DMS 273 (cell line): Measurements from ENCODE around the gene CXCR5.

Experiments used
- DNase-seq: peaks from one replicate; lab custom pipeline; 2025; ENCODE audit not compliant: unreplicated experiment; lab: John Stamatoyannopoulos, UW

The CXCR5 gene

DNA sequence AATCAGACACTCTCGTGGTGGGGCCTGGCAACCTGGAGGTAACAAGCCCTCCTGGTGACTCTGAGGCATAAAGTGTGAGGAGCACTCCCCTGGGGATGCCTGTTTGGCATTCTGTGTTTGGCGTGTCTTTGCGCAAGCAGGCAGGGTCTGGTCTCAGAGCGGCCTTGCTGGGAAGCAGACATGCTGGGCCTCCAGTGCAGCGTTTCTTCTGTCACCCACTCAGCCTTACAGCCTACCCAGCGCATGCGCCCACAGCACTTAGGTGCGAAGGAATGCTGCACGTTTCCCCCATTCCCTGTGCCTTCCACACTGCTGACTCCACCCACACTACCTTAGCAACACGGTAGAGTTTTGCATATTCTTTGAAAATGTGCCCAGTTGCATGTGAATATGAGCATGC, 7.4 kb upstream of the CXCR5 start:
- no peak for DNase-seq

DNA sequence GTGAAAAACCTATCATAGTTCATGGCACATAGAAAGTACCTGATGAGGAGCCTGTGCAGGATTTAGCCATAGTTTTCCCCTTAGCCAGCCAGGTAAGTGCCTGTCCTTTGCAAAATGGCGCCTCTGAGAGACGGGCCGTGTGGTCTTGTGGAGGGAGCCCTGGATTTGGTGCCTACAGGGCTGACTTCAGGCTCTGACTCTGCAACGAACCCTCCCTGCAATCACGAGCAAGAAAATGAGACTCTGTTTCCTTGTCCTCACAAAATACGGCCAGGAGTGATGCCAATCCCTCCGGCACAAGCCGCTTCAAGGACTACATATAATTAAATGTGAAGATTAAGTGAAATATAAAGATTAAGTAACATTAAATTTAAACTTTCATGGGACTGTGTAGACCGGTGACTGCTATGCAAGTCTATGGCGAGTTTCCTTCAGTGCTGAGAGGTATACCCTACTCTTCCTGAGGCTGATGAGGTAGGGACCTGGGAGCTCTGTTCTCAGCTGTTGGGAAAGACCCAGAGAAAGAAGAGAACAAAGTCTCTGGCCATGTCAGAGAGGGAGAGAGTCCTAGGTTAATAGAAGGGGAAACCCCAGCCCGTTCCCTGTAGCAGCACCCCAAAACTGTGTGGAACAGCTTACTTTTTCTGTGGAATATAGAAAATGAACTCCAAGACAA, 6.1 kb upstream of the CXCR5 start:
- no peak for DNase-seq

DNA sequence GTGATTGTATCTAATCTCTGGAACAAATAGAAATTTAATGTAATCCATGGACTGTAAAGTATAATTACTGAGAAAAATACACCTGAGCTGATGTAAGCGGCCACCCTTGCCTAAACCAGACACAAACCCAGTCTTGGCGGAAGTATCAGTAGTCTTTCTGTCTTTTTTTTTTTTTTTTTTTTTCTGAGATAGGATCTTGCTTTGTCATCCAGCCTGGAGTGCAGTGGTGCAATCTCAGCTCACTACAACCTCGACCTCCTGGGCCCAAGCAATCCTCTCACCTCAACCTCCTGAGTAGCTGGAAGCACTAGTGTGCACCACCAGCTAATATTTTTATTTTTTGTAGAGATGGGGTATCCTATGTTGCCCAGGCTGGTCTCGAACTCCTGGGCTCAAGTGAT, 5.5 kb upstream of the CXCR5 start:
- DNase-seq: no peak

DNA sequence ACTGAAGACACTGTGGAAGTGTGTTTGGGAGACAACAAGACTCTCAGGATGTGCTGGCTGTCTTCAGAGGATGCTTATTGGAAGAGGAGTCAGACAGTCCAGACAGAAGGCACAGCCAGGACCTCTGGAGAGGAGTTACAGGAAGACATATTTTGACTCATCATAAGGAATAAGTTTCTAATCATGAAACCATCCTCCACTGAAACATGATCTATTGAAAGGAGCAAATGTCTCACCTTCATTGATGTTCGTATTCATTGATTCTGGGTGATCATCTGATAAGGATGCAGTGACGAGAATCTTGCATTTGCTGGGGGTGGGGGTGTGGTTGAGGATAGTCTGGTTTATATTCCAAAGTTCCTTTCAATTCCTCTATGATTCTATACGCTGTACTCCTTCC, 2.5 kb upstream of the CXCR5 start:
- no peak for DNase-seq

DNA sequence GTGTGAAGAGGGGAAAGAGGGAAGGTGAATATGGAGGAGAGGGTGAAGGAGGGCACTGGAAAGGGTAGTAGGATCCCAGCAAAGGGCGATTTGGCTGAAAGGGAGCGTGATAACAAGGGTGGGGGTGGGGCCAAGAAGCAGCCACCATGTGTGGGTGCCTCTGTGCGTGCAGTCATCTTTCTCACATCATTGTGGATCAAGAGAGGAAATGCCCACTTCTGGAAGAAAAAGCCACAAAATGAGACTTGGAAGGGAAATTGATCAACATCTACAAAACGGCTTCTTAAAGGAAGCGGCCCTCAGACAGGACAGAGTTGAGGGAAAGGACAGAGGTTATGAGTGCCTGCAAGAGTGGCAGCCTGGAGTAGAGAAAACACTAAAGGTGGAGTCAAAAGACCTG, 1.2 kb upstream of the CXCR5 start:
- DNase-seq: no peak

DNA sequence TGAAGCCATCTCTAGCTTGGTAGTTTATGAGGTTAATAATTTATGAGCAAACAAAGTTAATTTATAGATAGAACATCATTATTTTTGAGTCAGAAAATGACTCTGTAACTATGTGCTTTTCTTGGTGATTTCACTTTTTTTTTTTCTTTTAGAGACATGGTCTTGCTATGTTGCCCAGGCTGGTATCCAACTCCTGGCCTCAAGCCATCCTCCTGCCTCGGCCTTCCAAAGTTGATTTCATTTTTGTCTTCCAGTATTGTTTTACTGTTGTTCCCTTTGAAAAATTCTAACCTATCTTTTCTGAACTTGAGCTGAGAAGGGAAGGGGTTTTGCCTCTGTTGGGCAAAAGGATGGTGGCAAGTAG, 706 bp upstream of the CXCR5 start:
- DNase-seq: no peak

DNA sequence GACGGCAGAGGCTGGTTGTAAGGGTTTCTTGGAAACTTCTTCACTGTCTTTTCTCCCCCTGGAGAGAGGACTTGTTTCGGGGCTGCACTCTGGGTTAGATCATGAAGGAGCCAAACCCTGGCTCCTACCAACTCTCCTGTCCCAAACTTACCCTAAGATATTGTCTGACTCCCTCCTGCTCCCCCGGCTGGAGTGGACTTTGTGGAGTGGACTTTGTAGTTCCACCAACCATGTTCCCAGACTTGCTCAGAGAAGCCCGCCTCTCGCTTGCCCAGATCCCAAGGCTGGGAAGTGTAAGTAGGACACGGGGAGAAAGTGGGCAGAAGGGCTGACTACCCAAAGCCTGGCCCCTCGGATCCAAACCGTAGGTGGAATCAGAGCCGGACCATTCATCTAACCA, 1.2 kb downstream of the CXCR5 start:
- no peak for DNase-seq

DNA sequence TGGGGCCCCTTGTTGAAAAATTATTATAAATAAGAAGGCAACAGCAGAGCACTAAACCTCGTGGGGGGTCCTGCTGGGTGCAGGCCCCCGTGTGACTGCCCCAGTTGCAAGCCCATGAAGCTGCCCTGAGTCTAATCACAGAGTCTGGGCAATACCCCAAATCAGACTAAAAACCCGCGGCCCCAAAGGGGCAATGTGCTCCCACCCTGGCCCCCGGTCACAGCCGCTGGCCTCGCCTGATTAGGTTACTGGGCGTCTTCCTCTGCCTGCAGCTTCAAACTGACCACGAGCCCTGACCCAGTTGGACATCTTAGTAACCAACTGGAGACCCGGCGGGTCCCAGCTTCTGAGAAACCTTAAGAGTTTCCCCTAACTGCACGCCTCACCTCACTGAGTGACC, 1.6 kb downstream of the CXCR5 start:
- DNase-seq: no peak

DNA sequence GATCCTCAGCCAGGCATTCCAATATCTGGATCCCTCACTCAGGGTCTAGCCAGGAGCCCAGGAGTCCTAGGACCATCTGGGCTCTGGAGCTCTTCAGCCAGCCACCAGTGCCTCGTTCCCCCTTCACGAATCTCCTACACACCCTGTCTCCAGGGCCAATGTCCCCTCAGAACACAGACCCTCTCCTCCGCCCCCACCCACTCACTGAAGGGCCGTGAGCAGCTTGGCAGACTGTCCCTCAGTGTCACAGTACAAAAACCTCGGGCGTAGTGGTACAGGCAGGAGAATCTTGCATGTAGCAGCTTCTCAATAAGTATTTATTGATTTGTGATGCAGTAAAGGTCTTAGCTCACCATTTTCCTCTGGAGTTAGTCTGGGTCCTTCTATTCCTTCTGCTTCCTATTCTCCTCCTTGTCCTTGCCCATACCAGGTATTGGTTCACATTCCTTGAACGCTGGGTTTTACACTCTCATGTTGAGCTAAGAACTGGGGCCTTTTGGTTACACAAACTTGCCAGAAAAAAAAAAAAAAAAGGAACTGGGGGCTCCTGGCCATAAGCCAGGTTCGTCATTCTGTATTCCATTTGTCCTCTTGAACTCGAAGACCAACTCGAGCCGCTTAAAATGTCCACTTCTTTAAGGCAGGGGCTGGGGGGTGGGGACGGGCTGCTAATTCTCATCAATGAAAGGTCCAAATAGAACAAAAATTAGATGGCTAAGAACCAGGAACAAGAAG, 2.3 kb downstream of the CXCR5 start:
- no peak for DNase-seq

DNA sequence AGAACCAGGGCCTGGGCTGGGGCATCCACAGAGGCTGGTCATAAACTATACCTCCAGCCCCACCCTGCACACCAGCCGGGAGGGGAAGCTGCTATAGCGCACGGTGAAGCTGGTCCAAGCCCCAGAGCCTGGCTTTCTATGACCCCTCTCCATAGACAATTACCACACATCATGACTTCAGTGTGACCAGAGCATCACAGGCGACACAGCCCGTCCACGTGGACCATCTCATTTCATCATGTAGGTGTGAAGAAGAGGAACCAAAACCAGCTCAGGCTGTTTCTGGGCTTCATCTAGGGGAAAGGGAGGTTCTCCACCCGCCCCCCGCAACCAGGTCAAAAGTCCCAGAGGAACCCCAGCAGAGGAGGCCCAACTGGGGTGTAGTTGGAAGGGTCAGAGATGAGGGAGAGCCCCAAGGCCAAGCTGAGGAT, 3.0 kb downstream of the CXCR5 start:
- DNase-seq: no peak

DNA sequence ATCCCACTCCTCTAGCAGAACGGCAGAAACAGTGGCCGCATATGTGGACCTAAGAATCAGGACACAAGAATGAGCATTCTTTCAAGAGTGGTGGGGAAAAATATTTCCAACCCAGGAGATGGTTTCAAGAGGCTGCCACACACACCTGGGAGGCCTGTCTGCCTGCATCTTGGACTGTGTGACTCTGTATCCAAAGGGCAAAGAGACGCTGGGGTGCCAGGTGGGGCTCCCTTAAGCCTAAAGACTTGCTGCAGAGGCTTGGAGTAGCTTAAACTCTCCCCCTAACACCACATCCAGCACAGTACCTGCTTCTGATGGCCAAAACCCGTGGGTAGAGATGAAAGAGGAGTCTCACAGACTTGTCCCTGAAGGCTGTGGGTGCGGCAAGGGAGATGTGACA, 3.5 kb downstream of the CXCR5 start:
- DNase-seq: no peak

DNA sequence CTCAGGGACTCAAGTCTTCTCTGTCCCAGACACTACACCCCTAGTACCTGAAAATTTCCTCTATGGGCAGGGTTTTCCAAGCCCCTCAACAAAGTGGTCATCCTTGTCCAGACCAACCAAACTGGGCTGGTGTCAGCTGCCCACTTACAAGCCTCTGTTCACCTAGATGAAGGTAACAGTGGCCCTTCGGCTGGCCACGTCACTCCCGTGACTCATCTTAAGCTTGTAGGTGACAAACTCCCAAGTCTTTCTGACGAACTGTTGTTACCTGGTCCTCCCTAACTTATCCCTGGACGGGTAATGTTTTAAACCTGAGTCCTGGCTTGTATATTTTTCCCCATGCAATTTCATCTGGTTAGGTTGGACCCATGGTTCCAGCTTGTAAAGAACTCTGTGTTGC, 4.7 kb downstream of the CXCR5 start:
- DNase-seq: no peak

DNA sequence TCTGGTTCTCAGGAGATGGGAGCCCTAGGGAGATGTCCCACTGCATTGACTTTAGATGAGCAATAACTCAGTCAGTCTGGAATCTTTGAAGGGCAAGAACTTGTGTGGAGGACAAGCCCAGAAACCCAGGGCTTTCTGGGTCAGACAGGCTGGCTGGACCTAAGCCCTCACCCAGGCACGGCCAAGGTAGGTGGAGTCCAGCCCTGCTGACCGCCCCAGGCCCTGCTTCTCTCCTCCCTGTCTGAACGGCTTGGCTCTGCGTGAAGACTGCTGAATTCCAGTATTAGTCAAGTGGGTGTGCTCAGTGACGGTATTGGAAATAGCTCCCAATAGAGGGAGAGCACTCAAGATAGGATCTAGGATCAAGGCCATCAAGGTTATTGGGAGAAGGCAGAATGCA, 6.1 kb downstream of the CXCR5 start:
- DNase-seq: no peak

DNA sequence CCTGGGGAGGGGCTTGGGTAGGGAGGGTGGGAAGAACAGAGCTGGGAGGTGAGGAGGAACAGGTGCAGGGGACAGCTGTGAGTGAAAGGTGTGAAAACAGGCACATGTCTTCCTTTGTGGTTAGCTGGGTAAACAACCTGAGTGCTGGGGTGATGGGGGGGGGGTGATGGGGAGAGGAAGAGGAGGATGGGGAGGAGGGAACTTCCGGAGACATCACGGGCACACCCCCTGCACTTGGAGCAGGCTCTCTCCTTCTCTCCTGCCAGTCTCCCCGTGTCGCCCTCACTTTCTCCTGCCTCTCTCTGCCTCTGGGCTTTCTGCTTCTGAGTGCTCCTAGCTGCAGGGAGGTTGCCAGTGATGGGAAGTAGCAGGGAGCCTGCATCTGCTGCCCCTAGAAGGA, 8.8 kb downstream of the CXCR5 start:
- peak; percentile 25 for DNase-seq

DNA sequence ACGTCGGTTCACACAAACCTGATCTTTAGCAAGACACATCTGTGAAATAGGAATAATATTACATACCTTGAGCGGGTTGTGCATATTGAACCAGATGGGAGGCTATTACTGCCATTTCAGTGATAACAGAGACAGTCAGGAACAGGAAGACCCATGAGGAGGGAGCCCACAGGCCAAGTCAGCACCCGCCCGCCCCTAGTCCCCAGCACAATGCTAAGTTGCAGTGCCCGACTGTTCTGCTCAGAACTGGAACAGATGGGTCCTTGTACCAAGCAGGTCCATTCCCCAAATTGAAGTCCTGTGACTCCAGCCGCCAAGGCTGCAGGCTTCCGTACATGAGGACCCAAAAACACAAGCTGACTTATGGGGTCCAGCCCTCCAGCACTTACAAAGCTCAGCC, 9.3 kb downstream of the CXCR5 start:
- DNase-seq: no peak

DNA sequence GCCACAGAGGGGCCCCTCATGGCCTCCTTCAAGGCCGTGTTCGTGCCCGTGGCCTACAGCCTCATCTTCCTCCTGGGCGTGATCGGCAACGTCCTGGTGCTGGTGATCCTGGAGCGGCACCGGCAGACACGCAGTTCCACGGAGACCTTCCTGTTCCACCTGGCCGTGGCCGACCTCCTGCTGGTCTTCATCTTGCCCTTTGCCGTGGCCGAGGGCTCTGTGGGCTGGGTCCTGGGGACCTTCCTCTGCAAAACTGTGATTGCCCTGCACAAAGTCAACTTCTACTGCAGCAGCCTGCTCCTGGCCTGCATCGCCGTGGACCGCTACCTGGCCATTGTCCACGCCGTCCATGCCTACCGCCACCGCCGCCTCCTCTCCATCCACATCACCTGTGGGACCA, 10.0 kb downstream of the CXCR5 start:
- DNase-seq: no peak

DNA sequence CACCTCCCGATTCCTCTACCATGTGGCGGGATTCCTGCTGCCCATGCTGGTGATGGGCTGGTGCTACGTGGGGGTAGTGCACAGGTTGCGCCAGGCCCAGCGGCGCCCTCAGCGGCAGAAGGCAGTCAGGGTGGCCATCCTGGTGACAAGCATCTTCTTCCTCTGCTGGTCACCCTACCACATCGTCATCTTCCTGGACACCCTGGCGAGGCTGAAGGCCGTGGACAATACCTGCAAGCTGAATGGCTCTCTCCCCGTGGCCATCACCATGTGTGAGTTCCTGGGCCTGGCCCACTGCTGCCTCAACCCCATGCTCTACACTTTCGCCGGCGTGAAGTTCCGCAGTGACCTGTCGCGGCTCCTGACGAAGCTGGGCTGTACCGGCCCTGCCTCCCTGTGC, 10.5 kb downstream of the CXCR5 start:
- DNase-seq: no peak

DNA sequence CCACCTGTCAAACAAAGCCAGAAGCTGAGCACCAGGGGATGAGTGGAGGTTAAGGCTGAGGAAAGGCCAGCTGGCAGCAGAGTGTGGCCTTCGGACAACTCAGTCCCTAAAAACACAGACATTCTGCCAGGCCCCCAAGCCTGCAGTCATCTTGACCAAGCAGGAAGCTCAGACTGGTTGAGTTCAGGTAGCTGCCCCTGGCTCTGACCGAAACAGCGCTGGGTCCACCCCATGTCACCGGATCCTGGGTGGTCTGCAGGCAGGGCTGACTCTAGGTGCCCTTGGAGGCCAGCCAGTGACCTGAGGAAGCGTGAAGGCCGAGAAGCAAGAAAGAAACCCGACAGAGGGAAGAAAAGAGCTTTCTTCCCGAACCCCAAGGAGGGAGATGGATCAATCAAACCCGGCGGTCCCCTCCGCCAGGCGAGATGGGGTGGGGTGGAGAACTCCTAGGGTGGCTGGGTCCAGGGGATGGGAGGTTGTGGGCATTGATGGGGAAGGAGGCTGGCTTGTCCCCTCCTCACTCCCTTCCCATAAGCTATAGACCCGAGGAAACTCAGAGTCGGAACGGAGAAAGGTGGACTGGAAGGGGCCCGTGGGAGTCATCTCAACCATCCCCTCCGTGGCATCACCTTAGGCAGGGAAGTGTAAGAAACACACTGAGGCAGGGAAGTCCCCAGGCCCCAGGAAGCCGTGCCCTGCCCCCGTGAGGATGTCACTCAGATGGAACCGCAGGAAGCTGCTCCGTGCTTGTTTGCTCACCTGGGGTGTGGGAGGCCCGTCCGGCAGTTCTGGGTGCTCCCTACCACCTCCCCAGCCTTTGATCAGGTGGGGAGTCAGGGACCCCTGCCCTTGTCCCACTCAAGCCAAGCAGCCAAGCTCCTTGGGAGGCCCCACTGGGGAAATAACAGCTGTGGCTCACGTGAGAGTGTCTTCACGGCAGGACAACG, 11.7 kb downstream of the CXCR5 start:
- no peak for DNase-seq

DNA sequence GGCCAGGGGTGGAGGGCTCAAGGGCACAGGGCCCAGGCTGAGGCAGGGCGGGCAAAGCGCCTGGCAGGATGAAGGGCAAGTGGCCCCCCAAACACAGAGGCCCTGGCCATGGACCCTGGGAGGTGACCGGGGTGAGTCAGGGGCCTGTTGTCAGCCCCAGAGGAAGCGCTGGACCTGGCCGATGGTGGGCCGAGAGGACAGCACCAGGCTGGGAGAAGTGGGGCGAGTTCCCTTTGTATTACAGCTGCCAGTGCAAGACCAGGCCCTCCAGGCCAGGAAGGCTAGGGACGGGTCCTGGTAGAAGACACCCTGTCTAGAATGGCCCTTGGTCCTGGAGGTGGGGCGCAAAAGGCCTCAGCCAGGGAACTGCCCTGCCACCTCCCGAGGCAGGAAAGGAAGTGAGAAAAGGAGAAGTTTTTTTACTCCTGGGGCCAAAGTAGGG, 12.8 kb downstream of the CXCR5 start:
- DNase-seq: no peak

DNA sequence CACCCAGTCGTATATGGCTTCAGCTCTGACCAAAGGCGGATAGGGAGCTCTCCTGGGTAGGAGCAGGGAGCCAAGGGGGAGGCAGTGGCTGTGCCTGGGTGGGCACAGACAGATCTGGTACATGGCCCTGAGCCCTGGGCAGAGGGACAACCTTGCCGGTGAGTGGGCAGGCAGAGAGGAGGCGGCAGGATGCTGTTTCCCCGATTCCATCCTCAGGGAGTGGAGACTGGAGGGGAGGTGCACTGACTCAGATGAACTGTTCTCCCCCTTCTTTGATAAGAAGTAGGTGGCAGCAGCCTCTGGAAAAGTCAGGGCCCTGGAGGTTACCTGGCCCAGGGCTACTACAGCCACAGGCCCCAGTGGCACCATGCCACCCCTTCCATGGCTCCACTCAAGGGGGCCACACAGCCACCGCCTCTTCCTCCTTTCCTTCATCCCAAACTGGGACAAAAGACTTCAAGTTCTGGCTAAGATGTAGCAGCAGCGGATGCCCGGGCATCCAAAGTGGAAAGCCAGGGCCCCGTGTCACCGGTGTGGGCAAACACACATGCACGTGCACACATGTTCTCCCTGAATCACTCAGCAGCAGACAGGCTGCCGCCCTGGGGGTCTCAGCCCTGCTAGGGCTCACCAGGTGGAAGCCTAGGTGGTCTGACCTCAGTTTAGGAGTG, 13.4 kb downstream of the CXCR5 start:
- no peak for DNase-seq

DNA sequence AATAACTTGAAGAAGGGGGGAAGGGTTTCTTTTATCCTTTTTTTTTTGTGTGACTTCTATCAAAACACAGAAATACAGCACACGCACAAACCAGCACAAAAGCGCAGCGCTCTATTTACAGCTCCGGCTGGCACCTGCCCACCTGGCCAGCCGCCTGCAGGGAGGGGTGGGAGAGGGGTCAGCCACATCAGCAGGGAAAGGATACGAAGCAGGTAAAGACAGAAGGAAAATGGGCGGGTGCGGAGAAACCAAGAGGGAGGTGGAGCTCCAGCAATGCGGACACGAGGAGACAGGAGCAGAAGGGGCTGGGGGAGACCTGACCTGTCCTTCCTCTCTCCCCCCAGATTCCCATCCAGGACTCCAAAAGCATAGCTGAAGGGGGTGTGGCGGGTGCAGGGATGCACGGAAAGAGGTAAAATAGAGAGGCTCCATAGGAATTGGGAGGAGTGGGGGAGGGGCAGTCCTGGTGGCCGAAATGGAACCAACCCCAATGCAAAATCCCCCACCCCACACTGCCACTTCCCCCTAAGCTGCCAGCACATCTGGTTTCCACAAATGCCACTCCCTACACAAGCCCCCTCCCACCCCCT, 14.1 kb downstream of the CXCR5 start:
- DNase-seq: no peak
